A673 (cell line): Measurements from ENCODE around the gene MLST8. TPM values are rescaled to one million over a fixed set of nuclear protein-coding genes. Genes with fewer than 3 reads are reported as not detected.

ENCODE experiments used
- BruUV-seq: library from RNA; stranded (reverse); fragments of 400-500 nt; replicated peaks from 2 replicates; lab custom pipeline; 2021; lab: Mats Ljungman, UMichigan
- CTCF ChIA-PET: fragments of 300-600 bp; sonication (Branson Sonifier 250); formaldehyde crosslinking; loops from one replicate; lab custom pipeline; 2022; ENCODE audit warnings: antibody characterized with exemption; lab: Charles Lee
- POLR2A ChIA-PET: fragments of 300-600 bp; sonication (Branson Sonifier 250); formaldehyde crosslinking; loops from one replicate; lab custom pipeline; 2022; ENCODE audit warnings: antibody characterized with exemption; ENCODE audit not compliant: low non-redundant PET; lab: Charles Lee
- DNase-seq: peaks from one replicate; pipeline ENCODE4 v3.0.0-alpha.2; 2015; ENCODE audit warnings: low spot score
- H3K27ac ChIP-seq: fragments of 200-600 bp; sonication (generic); 2 replicates; pipeline ENCODE4 v1.5.1; 2016; ENCODE audit warnings: mixed run types, low read depth, mild to moderate bottlenecking, mixed read lengths, antibody characterized with exemption, low read length; ENCODE audit not compliant: poor library complexity, severe bottlenecking
- H3K27me3 ChIP-seq: fragments of 200-600 bp; sonication (generic); replicated peaks from 2 replicates; pipeline ENCODE4 v1.6.1; 2017; ENCODE audit warnings: mixed run types, low read depth, mild to moderate bottlenecking, mixed read lengths, antibody characterized with exemption, low read length; ENCODE audit not compliant: insufficient read depth, poor library complexity
- H3K36me3 ChIP-seq: fragments of 200-600 bp; sonication (generic); 2 replicates; pipeline ENCODE4 v1.6.1; 2016; ENCODE audit warnings: mixed run types, mild to moderate bottlenecking, mixed read lengths, antibody characterized with exemption, low read length; ENCODE audit not compliant: insufficient read depth, poor library complexity, severe bottlenecking
- H3K4me1 ChIP-seq: fragments of 200-600 bp; sonication (generic); 2 replicates; pipeline ENCODE4 v1.6.1; 2017; ENCODE audit warnings: mixed run types, mild to moderate bottlenecking, mixed read lengths, antibody characterized with exemption, low read length; ENCODE audit not compliant: insufficient read depth, poor library complexity, severe bottlenecking
- H3K4me3 ChIP-seq: fragments of 200-600 bp; sonication (generic); 2 replicates; pipeline ENCODE4 v1.5.1; 2016; ENCODE audit warnings: low read depth, mixed run types, mild to moderate bottlenecking, mixed read lengths, low read length; ENCODE audit not compliant: poor library complexity, severe bottlenecking
- H3K9me3 ChIP-seq: fragments of 200-600 bp; sonication (generic); 2 replicates; pipeline ENCODE4 v1.6.1; 2016; ENCODE audit warnings: mixed run types, low read depth, mild to moderate bottlenecking, mixed read lengths, antibody characterized with exemption, low read length; ENCODE audit not compliant: poor library complexity, severe bottlenecking
- EZH2 ChIP-seq: fragments of 200-600 bp; sonication (generic); IDR thresholded peaks from 2 replicates; pipeline ENCODE4 v1.6.1; 2017; ENCODE audit warnings: borderline replicate concordance, low read depth, mild to moderate bottlenecking, mixed read lengths, antibody characterized with exemption, low read length; ENCODE audit not compliant: poor library complexity, severe bottlenecking
- intact Hi-C: fragments of 100-400 bp; cut with micrococcal nuclease; formaldehyde crosslinking; loops from one replicate; pipeline ENCODE4 v1.10.0; 2022; ENCODE audit not compliant: unreplicated experiment
- total RNA-seq: library from RNA; stranded (reverse); gene quantifications from 2 replicates; pipeline ENCODE4 v1.2.3, GENCODE V29; 2021
- TF ChIP-seq, protein P1 (sequence below): fragments of 300-800, 200-600 bp; sonication (generic); conservative IDR thresholded peaks from 2 replicates; pipeline ENCODE4 v1.5.1; 2017; ENCODE audit warnings: low read depth, mild to moderate bottlenecking, antibody characterized with exemption, low read length, moderate library complexity, mixed read lengths

The MLST8 gene
- total RNA-seq, 1 experiment from 2014 or later = 58.3 TPM

DNA sequence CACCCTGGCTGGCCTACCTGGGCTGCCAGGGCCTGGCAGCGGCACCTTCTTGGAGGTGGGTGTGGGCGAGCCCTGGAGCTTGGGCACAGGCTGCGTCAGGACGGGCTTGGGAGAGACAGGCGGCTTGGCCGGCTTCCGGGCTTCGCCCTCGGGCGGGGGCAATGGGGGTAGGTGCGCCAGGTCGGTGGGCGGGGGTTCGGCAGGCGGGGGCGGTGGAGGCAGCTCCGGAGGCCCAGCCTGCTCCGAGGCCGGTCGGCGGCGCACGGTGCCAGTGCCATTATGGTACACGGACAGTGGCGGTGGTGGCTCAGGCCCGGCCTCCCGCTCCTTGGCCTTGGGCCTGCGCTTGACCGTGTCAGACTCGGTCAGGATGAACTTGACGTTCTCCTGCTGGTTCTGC is 25.7 kb upstream of the MLST8 start:
- CTCF ChIA-PET = no interaction called here
- H3K9me3 ChIP-seq = no peaks in the 10 kb centered on the region
- intact Hi-C loops = no loop called here
- peaks cover 24% of the 10 kb centered on the region for H3K36me3 ChIP-seq
- DNase-seq = no peak
- no peaks in the 10 kb centered on the region for H3K27me3 ChIP-seq
- TF ChIP-seq, protein P1, sequence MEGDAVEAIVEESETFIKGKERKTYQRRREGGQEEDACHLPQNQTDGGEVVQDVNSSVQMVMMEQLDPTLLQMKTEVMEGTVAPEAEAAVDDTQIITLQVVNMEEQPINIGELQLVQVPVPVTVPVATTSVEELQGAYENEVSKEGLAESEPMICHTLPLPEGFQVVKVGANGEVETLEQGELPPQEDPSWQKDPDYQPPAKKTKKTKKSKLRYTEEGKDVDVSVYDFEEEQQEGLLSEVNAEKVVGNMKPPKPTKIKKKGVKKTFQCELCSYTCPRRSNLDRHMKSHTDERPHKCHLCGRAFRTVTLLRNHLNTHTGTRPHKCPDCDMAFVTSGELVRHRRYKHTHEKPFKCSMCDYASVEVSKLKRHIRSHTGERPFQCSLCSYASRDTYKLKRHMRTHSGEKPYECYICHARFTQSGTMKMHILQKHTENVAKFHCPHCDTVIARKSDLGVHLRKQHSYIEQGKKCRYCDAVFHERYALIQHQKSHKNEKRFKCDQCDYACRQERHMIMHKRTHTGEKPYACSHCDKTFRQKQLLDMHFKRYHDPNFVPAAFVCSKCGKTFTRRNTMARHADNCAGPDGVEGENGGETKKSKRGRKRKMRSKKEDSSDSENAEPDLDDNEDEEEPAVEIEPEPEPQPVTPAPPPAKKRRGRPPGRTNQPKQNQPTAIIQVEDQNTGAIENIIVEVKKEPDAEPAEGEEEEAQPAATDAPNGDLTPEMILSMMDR = no peak
- no peak for TF ChIP-seq EZH2
- no peaks in the 10 kb centered on the region for H3K4me1 ChIP-seq
- H3K4me3 ChIP-seq = no peak overlapping the region
- POLR2A ChIA-PET = no interaction called here
- H3K27ac ChIP-seq = no peak overlapping the region
- no TSS peak for BruUV-seq

DNA sequence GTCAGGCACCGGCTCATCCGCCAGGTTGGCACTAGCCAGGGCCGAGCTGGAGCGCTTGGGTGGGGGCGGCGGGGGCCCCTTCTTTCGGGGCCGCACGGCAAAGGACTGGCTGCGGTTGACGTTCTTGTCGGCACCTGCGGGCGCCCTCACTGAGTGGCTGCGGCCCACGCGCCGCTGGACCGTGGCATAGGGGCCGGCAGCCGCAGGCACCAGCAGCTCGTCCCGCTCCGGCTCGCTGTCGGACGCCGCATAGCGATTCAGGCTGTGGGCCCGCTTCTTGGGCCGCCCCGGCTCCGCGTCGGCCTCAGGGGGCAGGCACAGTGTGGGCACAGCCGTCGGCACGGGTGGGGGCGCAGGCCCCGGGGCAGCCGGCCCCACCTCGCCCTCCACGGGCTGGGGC is 24.8 kb upstream of the MLST8 start:
- no peaks in the 10 kb centered on the region for H3K27me3 ChIP-seq
- H3K4me1 ChIP-seq = no peaks in the 10 kb centered on the region
- BruUV-seq = no TSS peak
- ChIA-PET POLR2A (no interaction called here), CTCF (no interaction called here)
- no peak overlapping the region for H3K4me3 ChIP-seq
- H3K27ac ChIP-seq = no peak overlapping the region
- H3K9me3 ChIP-seq = no peaks in the 10 kb centered on the region
- DNase-seq = no peak
- intact Hi-C loops = no loop called here
- TF ChIP-seq EZH2 = no peak
- TF ChIP-seq, protein P1 = no peak
- peaks cover 15% of the 10 kb centered on the region for H3K36me3 ChIP-seq

DNA sequence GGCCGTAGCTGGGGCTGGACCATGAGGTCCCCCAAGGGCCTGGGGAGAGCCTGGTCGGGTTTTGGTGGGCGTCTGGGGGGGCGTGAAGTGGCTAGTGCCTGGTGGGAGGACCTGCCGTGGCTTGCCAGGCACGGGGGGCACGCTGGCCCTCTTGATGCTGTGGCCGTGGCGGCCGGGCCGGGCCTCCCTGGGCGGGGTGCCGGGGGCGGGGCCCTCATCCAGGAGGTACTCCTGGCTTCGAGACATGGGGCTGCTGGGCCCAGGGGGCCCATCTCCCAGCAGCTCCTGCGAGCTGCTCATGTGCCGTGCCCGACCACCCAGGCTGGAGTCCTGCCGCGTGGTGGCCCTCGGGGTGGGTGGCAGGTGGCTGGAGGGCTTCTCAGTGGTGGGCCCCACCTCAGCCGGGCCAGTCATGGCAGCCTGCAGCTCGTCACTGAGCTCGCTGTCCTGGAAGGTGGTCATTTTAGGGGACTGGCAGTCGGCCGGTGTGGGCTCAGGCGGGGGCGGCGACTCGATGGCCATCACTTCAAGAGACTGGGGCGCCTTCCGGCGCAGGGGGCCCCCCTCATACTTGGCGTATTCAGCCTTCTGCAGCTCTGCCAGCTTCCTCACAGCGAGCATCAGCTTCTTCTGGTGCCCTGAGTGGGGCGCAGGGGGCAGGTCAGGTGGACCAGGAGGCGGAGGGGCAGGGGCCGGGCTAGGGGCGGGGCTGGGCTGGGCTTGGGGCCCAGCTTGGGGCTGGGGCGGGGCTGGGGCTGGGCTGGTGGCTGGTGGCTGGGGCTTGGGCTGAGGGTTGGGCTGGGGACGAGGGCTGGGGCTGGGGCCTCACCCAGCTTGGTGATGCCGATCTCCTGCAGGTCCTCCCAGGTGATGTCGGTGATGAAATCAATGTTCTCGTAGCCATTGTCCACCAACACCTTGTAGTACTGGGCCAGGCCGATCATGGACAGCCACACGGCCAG is 24.0 kb upstream of the MLST8 start:
- H3K27ac ChIP-seq = no peak overlapping the region
- no peak for DNase-seq
- POLR2A ChIA-PET = no interaction called here
- H3K27me3 ChIP-seq = no peaks in the 10 kb centered on the region
- no peak for TF ChIP-seq EZH2
- TF ChIP-seq, protein P1 = no peak
- intact Hi-C loops = no loop called here
- H3K4me3 ChIP-seq = no peak overlapping the region
- no TSS peak for BruUV-seq
- H3K4me1 ChIP-seq = no peaks in the 10 kb centered on the region
- no peaks in the 10 kb centered on the region for H3K9me3 ChIP-seq
- H3K36me3 ChIP-seq = peaks cover 7% of the 10 kb centered on the region
- CTCF ChIA-PET = interaction anchor here (1.2 kb wide), 1 partner anchor 13 kb away, joined by 3 read pairs; no protein-coding TSS in a partner anchor
